H1 (cell line): ENCODE data around the gene MIER1. TPM values are rescaled to one million over a fixed set of nuclear protein-coding genes. Genes with fewer than 3 reads are reported as not detected.

Experiments
- CTCF ChIA-PET: fragments of 300-600 bp; sonication (Branson Sonifier 250); formaldehyde crosslinking; loops from one replicate; lab custom pipeline; 2021; ENCODE audit not compliant: partially characterized antibody; lab: Charles Lee
- POLR2A ChIA-PET: fragments of 300-600 bp; sonication (Branson Sonifier 250); formaldehyde crosslinking; loops from one replicate; lab custom pipeline; 2021; ENCODE audit warnings: inconsistent platforms; ENCODE audit not compliant: partially characterized antibody; lab: Charles Lee
- DNase-seq, 2 experiments: peaks; one replicate each; pipeline versions ENCODE4 v3.0.0 to v3.0.0-alpha.2; 2010 to 2022; ENCODE audit warnings: low spot score in 2 of 2, low read depth in 1 of 2, mixed read lengths in 1 of 2
- FAIRE-seq: peaks from 2 replicates; lab custom pipeline; 2011; peaks lifted over from hg19 to GRCh38; lab: Jason Lieb, UNC
- H2AFZ ChIP-seq: 2 replicates; pipeline ENCODE4 v1.8.1; 2012; ENCODE audit warnings: low read length, inconsistent platforms
- H2AK5ac ChIP-seq: 2 replicates; pipeline ENCODE4 v1.6.1; 2013; ENCODE audit warnings: low read depth, low read length
- H2BK120ac ChIP-seq: replicated peaks from 2 replicates; pipeline ENCODE3; 2013; ENCODE audit warnings: low read depth, low read length, inconsistent platforms
- H2BK12ac ChIP-seq: 2 replicates; pipeline ENCODE4 v1.6.1; 2013; ENCODE audit warnings: low read depth, low read length
- H2BK15ac ChIP-seq: 2 replicates; pipeline ENCODE4 v1.6.1; 2013; ENCODE audit warnings: low read length
- H2BK20ac ChIP-seq: 2 replicates; pipeline ENCODE4 v1.6.1; 2013; ENCODE audit warnings: low read length
- H2BK5ac ChIP-seq: 2 replicates; pipeline ENCODE4 v1.6.1; 2013; ENCODE audit warnings: low read depth, low read length
- H3K14ac ChIP-seq: 2 replicates; pipeline ENCODE4 v1.6.1; 2013; ENCODE audit warnings: inconsistent platforms; ENCODE audit not compliant: insufficient read length
- H3K18ac ChIP-seq: 2 replicates; pipeline ENCODE4 v1.6.1; 2013; ENCODE audit warnings: low read length; ENCODE audit errors: extremely low read depth
- H3K23ac ChIP-seq: 2 replicates; pipeline ENCODE4 v1.6.1; 2013; ENCODE audit warnings: inconsistent platforms; ENCODE audit not compliant: insufficient read length
- H3K23me2 ChIP-seq: 2 replicates; pipeline ENCODE4 v1.6.1; 2013; ENCODE audit warnings: low read depth, low read length
- H3K27ac ChIP-seq: 2 replicates; pipeline ENCODE4 v1.6.1; 2011; ENCODE audit warnings: low read depth, low read length, inconsistent platforms
- H3K27me3 ChIP-seq, 4 experiments: replicated peaks in 1 of 4; 1 replicate in 1 of 4; 2 replicates in 3 of 4; pipeline versions ENCODE4 v1.6.1 to v1.8.1; 2011 to 2013; ENCODE audit warnings: low read length in 3 of 4, mild to moderate bottlenecking in 3 of 4, inconsistent platforms in 2 of 4, mixed read lengths in 2 of 4, moderate library complexity in 1 of 4; ENCODE audit not compliant: control insufficient read depth in 3 of 4, insufficient read depth in 3 of 4; ENCODE audit errors: extremely low read depth in 1 of 4
- H3K36me3 ChIP-seq, 4 experiments: 2 replicates each; pipeline versions ENCODE4 v1.6.1 to v1.8.1; 2011 to 2013; ENCODE audit warnings: mild to moderate bottlenecking in 4 of 4, low read length in 3 of 4, moderate library complexity in 2 of 4, control low read depth in 1 of 4, inconsistent platforms in 1 of 4; ENCODE audit not compliant: insufficient read depth in 4 of 4, control insufficient read depth in 2 of 4
- H3K4ac ChIP-seq: replicated peaks from 2 replicates; pipeline ENCODE3; 2013; ENCODE audit warnings: low read length, low read depth, mixed read lengths, inconsistent platforms; ENCODE audit not compliant: insufficient read length
- H3K4me1 ChIP-seq, 4 experiments: replicated peaks in 1 of 4; 1 replicate in 1 of 4; 2 replicates in 3 of 4; pipeline versions ENCODE4 v1.6.1 to v1.8.1; 2011 to 2013; ENCODE audit warnings: low read length in 3 of 4, inconsistent platforms in 2 of 4, mixed read lengths in 1 of 4; ENCODE audit not compliant: insufficient read depth in 4 of 4, control insufficient read depth in 3 of 4
- H3K4me2 ChIP-seq, 2 experiments: 2 replicates each; pipeline versions ENCODE4 v1.6.1 to v1.8.1; 2011 to 2013; ENCODE audit warnings: low read depth in 2 of 2, low read length in 2 of 2, control low read depth in 1 of 2, inconsistent platforms in 1 of 2, mild to moderate bottlenecking in 1 of 2; ENCODE audit not compliant: insufficient read depth in 1 of 2
- H3K4me3 ChIP-seq, 4 experiments: fragments of 200-600, 300-600 bp in 1 of 4; sonication (generic), shearing (Covaris generic), sonication (Bioruptor Twin) in 1 of 4; 2 replicates each; pipeline versions ENCODE4 v1.5.1 to v1.8.1; 2011 to 2016; ENCODE audit warnings: low read length in 4 of 4, low read depth in 3 of 4, control low read depth in 2 of 4, inconsistent platforms in 2 of 4, mild to moderate bottlenecking in 2 of 4, mixed read lengths in 1 of 4, moderate library complexity in 1 of 4; ENCODE audit not compliant: insufficient read depth in 2 of 4; ENCODE audit errors: extremely low read depth in 1 of 4
- H3K56ac ChIP-seq: replicated peaks from 2 replicates; pipeline ENCODE3; 2013; ENCODE audit warnings: low read depth, mild to moderate bottlenecking, mixed read lengths, low read length, inconsistent platforms; ENCODE audit not compliant: insufficient read length
- H3K79me1 ChIP-seq: 2 replicates; pipeline ENCODE4 v1.6.1; 2013; ENCODE audit warnings: low read depth, low read length, control low read depth
- H3K79me2 ChIP-seq, 2 experiments: 2 replicates each; pipeline versions ENCODE4 v1.6.1 to v1.8.1; 2012 to 2013; ENCODE audit warnings: low read length in 2 of 2, mild to moderate bottlenecking in 2 of 2, inconsistent platforms in 1 of 2; ENCODE audit not compliant: insufficient read depth in 2 of 2, control insufficient read depth in 1 of 2
- H3K9ac ChIP-seq, 4 experiments: replicated peaks in 1 of 4; 1 replicate in 1 of 4; 2 replicates in 3 of 4; pipeline versions ENCODE4 v1.6.1 to v1.8.1; 2011 to 2013; ENCODE audit warnings: low read depth in 3 of 4, low read length in 3 of 4, control low read depth in 2 of 4, mild to moderate bottlenecking in 2 of 4, moderate library complexity in 2 of 4, inconsistent platforms in 1 of 4; ENCODE audit errors: extremely low read depth in 1 of 4
- H3K9me3 ChIP-seq, 2 experiments: 2 replicates each; pipeline versions ENCODE4 v1.6.1 to v1.8.1; 2012 to 2013; ENCODE audit warnings: mild to moderate bottlenecking in 2 of 2, moderate library complexity in 2 of 2, control low read depth in 1 of 2, inconsistent platforms in 1 of 2, low read depth in 1 of 2, low read length in 1 of 2, mixed read lengths in 1 of 2; ENCODE audit not compliant: insufficient read depth in 2 of 2
- H4K20me1 ChIP-seq, 2 experiments: replicated peaks in 1 of 2; 2 replicates each; pipeline versions ENCODE3 to v1.8.1; 2011 to 2013; ENCODE audit warnings: inconsistent platforms in 2 of 2, low read length in 2 of 2, mild to moderate bottlenecking in 1 of 2; ENCODE audit not compliant: insufficient read depth in 2 of 2, control insufficient read depth in 1 of 2
- H4K5ac ChIP-seq: 2 replicates; pipeline ENCODE4 v1.6.1; 2013; ENCODE audit warnings: low read length, low read depth, mixed read lengths, inconsistent platforms; ENCODE audit not compliant: insufficient read length
- H4K8ac ChIP-seq: 2 replicates; pipeline ENCODE4 v1.8.0; 2013; ENCODE audit warnings: mild to moderate bottlenecking, moderate library complexity, low read length, inconsistent platforms; ENCODE audit not compliant: insufficient read depth; ENCODE audit errors: extremely low read depth
- H4K91ac ChIP-seq: replicated peaks from 2 replicates; pipeline ENCODE3; 2013; ENCODE audit warnings: low read length, mixed read lengths, inconsistent platforms; ENCODE audit not compliant: insufficient read length
- ATF2 ChIP-seq: IDR thresholded peaks from 2 replicates; pipeline ENCODE4 v1.6.1; 2012; ENCODE audit warnings: low read length, inconsistent platforms
- CBX5 ChIP-seq: fragments of 300-800, 300-1000 bp; sonication (generic); IDR thresholded peaks from 2 replicates; pipeline ENCODE4 v1.7.1; 2016; ENCODE audit warnings: antibody characterized with exemption, low read length, low read depth
- CHD2 ChIP-seq: IDR thresholded peaks from 2 replicates; pipeline ENCODE4 v1.6.1; 2012; ENCODE audit warnings: low read length, improper control_type of control experiment
- EGR1 ChIP-seq: IDR thresholded peaks from 2 replicates; pipeline ENCODE4 v1.6.1; 2011; ENCODE audit warnings: low read depth, low read length, borderline replicate concordance
- EP300 ChIP-seq, 2 experiments: IDR thresholded peaks; 1 replicate in 1 of 2; 2 replicates in 1 of 2; pipeline ENCODE4 v1.6.1; 2011 to 2012; ENCODE audit warnings: low read depth in 2 of 2, low read length in 2 of 2, mild to moderate bottlenecking in 2 of 2, borderline replicate concordance in 1 of 2, inconsistent platforms in 1 of 2, moderate library complexity in 1 of 2
- FOSL1 ChIP-seq: IDR thresholded peaks from 2 replicates; pipeline ENCODE4 v1.6.1; 2011; ENCODE audit warnings: mild to moderate bottlenecking, low read depth, low read length, moderate library complexity; ENCODE audit not compliant: insufficient read depth
- GABPA ChIP-seq: IDR thresholded peaks from 2 replicates; pipeline ENCODE4 v1.6.1; 2011; ENCODE audit warnings: mild to moderate bottlenecking, low read length, moderate library complexity, borderline replicate concordance; ENCODE audit not compliant: insufficient read depth
- JUN ChIP-seq: IDR thresholded peaks from 2 replicates; pipeline ENCODE4 v1.6.1; 2011; ENCODE audit warnings: low read depth, mild to moderate bottlenecking, improper control_type of control experiment, low read length
- MAX ChIP-seq: IDR thresholded peaks from 2 replicates; pipeline ENCODE4 v1.6.1; 2012; ENCODE audit warnings: inconsistent platforms
- NRF1 ChIP-seq: IDR thresholded peaks from 2 replicates; pipeline ENCODE4 v1.6.1; 2011; ENCODE audit warnings: mild to moderate bottlenecking, low read depth, low read length, improper control_type of control experiment
- RBBP5 ChIP-seq: IDR thresholded peaks from 2 replicates; pipeline ENCODE4 v1.7.1; 2012; ENCODE audit warnings: low read depth, mild to moderate bottlenecking, inconsistent platforms, low read length, moderate library complexity, borderline replicate concordance
- SP4 ChIP-seq: IDR thresholded peaks from 2 replicates; pipeline ENCODE4 v1.6.1; 2012; ENCODE audit warnings: low read length, inconsistent platforms
- TBP ChIP-seq: IDR thresholded peaks from 2 replicates; pipeline ENCODE4 v1.6.1; 2011; ENCODE audit warnings: low read depth, low read length, improper control_type of control experiment
- WGBS, 2 experiments: shearing (Covaris generic) in 1 of 2; methylation state at CpG; one replicate each; pipeline versions ENCODE4 v1.1.6 to v1.1.7; 2013 to 2015; ENCODE audit warnings: low lambda C conversion rate in 2 of 2, mixed read lengths in 2 of 2, inconsistent platforms in 1 of 2, low coverage in 1 of 2, missing lambda C conversion rate in 1 of 2; ENCODE audit not compliant: insufficient replicate concordance in 2 of 2, insufficient coverage in 1 of 2, insufficient read length in 1 of 2; ENCODE audit errors: extremely low coverage in 1 of 2, missing lambda C conversion rate in 1 of 2; 5-methylcytosine and 5-hydroxymethylcytosine counted together
- polyA plus RNA-seq, 7 experiments: library from polyadenylated mRNA; depleted of rRNA in 3 of 7; stranded (reverse) in 5 of 7; unstranded in 2 of 7; fragments of >200 nt in 5 of 7; fragments of 200-250 nt in 2 of 7; gene quantifications; 1 replicate in 5 of 7; 2 replicates in 1 of 7; 4 replicates in 1 of 7; pipeline versions ENCODE4 v1.2.1 to v1.2.3, GENCODE V29; 2011 to 2013; ENCODE audit warnings: missing spikeins in 2 of 7, mixed read lengths in 2 of 7
- total RNA-seq: library from RNA; stranded (reverse); fragmentation: NEBNext Ultra II Directional; extraction: Animal tissue kit (Norgen Biotek cat#: 25700); gene quantifications from 2 replicates; pipeline ENCODE4 v1.2.1, GENCODE V29; 2021

Gene MIER1
- total and polyA plus RNA-seq, 2 of the 8 experiments (the other 6 are each of a cell fraction or from before 2014, with no cell fraction given) = 5.2 to 33.5 TPM

- Histone ChIP-seq H2BK20ac (no peak overlapping the region), H3K23ac (no peak overlapping the region), H4K20me1 (peaks cover 2% of the 10 kb centered on the region in 2 experiments), H3K9me3 (no peaks in the 10 kb centered on the region), H2BK15ac (no peak overlapping the region), H4K5ac (no peak overlapping the region), H3K23me2 (no peaks in the 10 kb centered on the region), H3K4ac (no peak overlapping the region), H3K14ac (no peak overlapping the region), H3K27ac (no peak overlapping the region), H4K91ac (no peak overlapping the region), H2AK5ac (no peak overlapping the region), H2AFZ (no peak overlapping the region), H3K4me1 (no peaks in the 10 kb centered on the region), H3K27me3 (no peaks in the 10 kb centered on the region), H4K8ac (no peak overlapping the region), H2BK12ac (no peak overlapping the region), H3K9ac (no peak overlapping the region), H3K79me2 (no peaks in the 10 kb centered on the region), H2BK120ac (no peak overlapping the region), H2BK5ac (no peak overlapping the region), H3K4me2 (no peak overlapping the region), H3K79me1 (no peaks in the 10 kb centered on the region), H3K4me3 (no peak overlapping the region), H3K56ac (no peak overlapping the region), H3K18ac (no peak overlapping the region), H3K36me3 (peaks cover 0 to 44% (median 11%) of the 10 kb centered on the region in 4 experiments; a peak in 7 of 8 replicates)
- 95% methylated on average over 3 of the region's 3 CpGs; no CpG with 5 or more reads in 1 of the 2 experiments for WGBS, 2 experiments
- POLR2A ChIA-PET = no interaction called here
- FAIRE-seq (no peak), DNase-seq (no peak)
- CTCF ChIA-PET = no interaction called here
- TF ChIP-seq EP300 (IDR thresholded peaks at IDR 0.05; ENCODE audit: borderline replicate concordance in 1 of 2, low read depth in 2 of 2, low read length in 2 of 2) (no peak), NRF1 (no peak), TBP (no peak), ATF2 (no peak), CBX5 (no peak), SP4 (no peak), RBBP5 (no peak), JUN (no peak), GABPA (no peak), MAX (no peak), EGR1 (no peak), CHD2 (no peak), FOSL1 (no peak)
These were observed 43.8 kb downstream of the MIER1 start for GRCh38 chr1:66968574-66968973.
